ENCODE data around the gene STX1B. TPM values are rescaled to one million over a fixed set of nuclear protein-coding genes. Genes with fewer than 3 reads are reported as not detected.
A peak's percentile ranks its signal among the peaks of the same experiment; 100 is the strongest.

The STX1B gene
- total RNA-seq, 1 donor from 2014 or later: 11.0 TPM

GRCh38 chr16:30998852-30999761, 11.3 kb downstream of the STX1B start:
- H3K79me2 ChIP-seq (ENCODE audit: insufficient read depth, low read length): peaks cover 24% of the 10 kb centered on the region
- no peak overlapping the region for H2AFZ ChIP-seq (ENCODE audit: low read depth, low read length)
- FAIRE-seq (no peak), DNase-seq (ENCODE audit: low read depth) (peak; percentile 50)
- H3K27ac Mint-ChIP-seq (ENCODE audit: unreplicated experiment): peak overlapping the region; percentile 99
- peaks cover 48% of the 10 kb centered on the region for H3K4me1 Mint-ChIP-seq (ENCODE audit: low read depth, unreplicated experiment)
- H3K9me3 ChIP-seq (ENCODE audit: insufficient read depth, low read depth, low read length): no peaks in the 10 kb centered on the region
- peak overlapping the region; percentile 98 for H3K27ac ChIP-seq (ENCODE audit: low read depth, low read length)
- peaks cover 8% of the 10 kb centered on the region for H3K36me3 Mint-ChIP-seq (ENCODE audit: low read depth, unreplicated experiment)
- no peaks in the 10 kb centered on the region for H3K9me3 Mint-ChIP-seq (ENCODE audit: unreplicated experiment)
- TF ChIP-seq EZH2 (IDR thresholded peaks at IDR 0.05; ENCODE audit: insufficient read depth, low read length) (no peak), CTCF (IDR thresholded peaks at IDR 0.05; ENCODE audit: insufficient read depth, low read depth, low read length) (no peak)
- no peak overlapping the region for H3K4me3 ChIP-seq (ENCODE audit: insufficient read depth, low read depth, low read length)
- peak overlapping the region; percentile 98 for H3K4me2 ChIP-seq (ENCODE audit: low read length)
- no peaks in the 10 kb centered on the region for H3K36me3 ChIP-seq (ENCODE audit: insufficient read depth, low read length)
- H3K4me1 ChIP-seq (ENCODE audit: insufficient read depth, low read length): peaks cover 38% of the 10 kb centered on the region
- no peaks in the 10 kb centered on the region for H3K27me3 ChIP-seq (ENCODE audit: insufficient read depth, low read length)
- H4K20me1 ChIP-seq (ENCODE audit: insufficient read depth, low read length): peaks cover 6% of the 10 kb centered on the region
- H3K4me3 Mint-ChIP-seq (ENCODE audit: unreplicated experiment): peak overlapping the region; percentile 62
- H3K9ac ChIP-seq (ENCODE audit: low read length): peak overlapping the region; percentile 90
- no peaks in the 10 kb centered on the region for H3K27me3 Mint-ChIP-seq (ENCODE audit: low read depth, unreplicated experiment)

DNA sequence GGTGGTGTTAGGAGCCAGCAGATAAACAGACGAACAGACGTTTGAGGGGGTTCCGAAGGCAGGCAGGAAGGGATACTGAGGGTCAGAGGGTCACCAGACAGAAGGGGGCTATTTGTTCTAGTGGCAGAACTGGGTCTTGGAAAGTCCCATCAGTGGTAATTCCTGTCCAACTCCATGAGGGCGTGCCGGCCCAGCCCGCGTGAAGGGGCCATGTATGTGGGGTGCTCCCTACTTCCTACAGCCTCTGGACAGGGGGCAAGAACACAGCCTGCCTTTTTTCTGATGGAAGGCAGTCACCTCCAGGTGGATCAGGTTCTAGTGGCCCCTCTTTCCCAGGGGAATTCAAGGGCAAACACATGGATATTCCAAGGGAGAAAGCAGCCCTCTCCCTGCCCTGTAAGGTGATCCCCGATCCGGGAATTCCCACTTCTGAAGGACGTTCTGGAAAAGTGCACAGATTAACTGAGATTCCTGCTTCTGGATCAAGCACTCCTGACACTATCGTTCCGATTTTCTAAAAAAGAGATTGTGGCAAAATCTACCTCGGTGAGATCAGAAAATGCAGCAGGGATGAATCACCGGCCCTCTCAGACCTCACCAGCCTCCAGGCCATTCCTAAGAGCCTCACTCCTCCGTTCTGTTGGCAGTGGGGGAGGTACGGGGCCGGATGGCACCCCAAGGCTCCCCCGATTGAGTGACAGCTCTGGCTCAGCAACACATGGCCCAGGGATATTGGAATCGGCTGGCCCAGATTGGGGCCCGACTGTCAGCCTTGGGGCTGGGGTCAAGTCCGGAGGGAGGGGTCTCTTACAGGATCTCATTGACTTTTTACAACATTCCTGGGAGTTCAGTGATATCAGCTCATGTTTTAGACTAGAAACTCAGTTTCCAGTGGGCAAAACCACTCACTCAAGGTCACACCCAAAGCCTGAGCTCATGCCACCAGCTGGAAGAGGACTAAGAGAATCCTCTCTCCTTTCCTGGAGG, 12.4 kb downstream of the STX1B start:
- Histone ChIP-seq H2AFZ (ENCODE audit: low read depth, low read length) (peak overlapping the region; percentile 30), H3K27ac (ENCODE audit: low read depth, low read length) (peak overlapping the region; percentile 98), H3K79me2 (ENCODE audit: insufficient read depth, low read length) (peaks cover 14% of the 10 kb centered on the region), H3K4me1 (ENCODE audit: insufficient read depth, low read length) (peaks cover 38% of the 10 kb centered on the region), H3K9me3 (ENCODE audit: insufficient read depth, low read depth, low read length) (no peaks in the 10 kb centered on the region), H3K36me3 (ENCODE audit: insufficient read depth, low read length) (no peaks in the 10 kb centered on the region), H4K20me1 (ENCODE audit: insufficient read depth, low read length) (peaks cover 6% of the 10 kb centered on the region), H3K4me2 (ENCODE audit: low read length) (peak overlapping the region; percentile 98), H3K27me3 (ENCODE audit: insufficient read depth, low read length) (no peaks in the 10 kb centered on the region), H3K9ac (ENCODE audit: low read length) (peak overlapping the region; percentile 90), H3K4me3 (ENCODE audit: insufficient read depth, low read depth, low read length) (peak overlapping the region; percentile 57)
- Mint-ChIP-seq H3K27me3 (ENCODE audit: low read depth, unreplicated experiment) (no peaks in the 10 kb centered on the region), H3K4me1 (ENCODE audit: low read depth, unreplicated experiment) (peaks cover 38% of the 10 kb centered on the region), H3K9me3 (ENCODE audit: unreplicated experiment) (no peaks in the 10 kb centered on the region), H3K36me3 (ENCODE audit: low read depth, unreplicated experiment) (peaks cover 8% of the 10 kb centered on the region), H3K4me3 (ENCODE audit: unreplicated experiment) (peak overlapping the region; percentile 62), H3K27ac (ENCODE audit: unreplicated experiment) (peak overlapping the region; percentile 99)
- no peak for TF ChIP-seq EZH2 (IDR thresholded peaks at IDR 0.05; ENCODE audit: insufficient read depth, low read length)
- TF ChIP-seq CTCF (IDR thresholded peaks at IDR 0.05; ENCODE audit: insufficient read depth, low read depth, low read length): no peak
- DNase-seq (ENCODE audit: low read depth): peak; percentile 87
- no peak for FAIRE-seq

Measured in astrocyte (in vitro differentiated cells and primary cell).